Tibial nerve (tissue), 4 donors: ENCODE measurements around the gene CEP128. TPM values are rescaled to one million over a fixed set of nuclear protein-coding genes. Genes with fewer than 3 reads are reported as not detected.

Experiments used
- DNase-seq, 2 donors: peaks; one replicate each; pipeline ENCODE4 v3.0.0-alpha.2; 2019; ENCODE audit warnings: low spot score in 2 of 2
- H3K27ac ChIP-seq, 4 donors: fragments of 200-600 bp; sonication (generic) in 3 of 4; one replicate each; pipeline ENCODE4 v1.5.1; 2017 to 2019; ENCODE audit warnings: mild to moderate bottlenecking in 1 of 4
- H3K27me3 ChIP-seq, 2 donors: fragments of 200-600 bp; sonication (generic) in 1 of 2; one replicate each; pipeline versions ENCODE4 v1.5.1 to v1.6.0; 2017 to 2019
- H3K36me3 ChIP-seq, 3 donors: fragments of 200-600 bp; sonication (generic); one replicate each; pipeline ENCODE4 v1.5.1; 2018 to 2019
- H3K4me1 ChIP-seq, 4 donors: fragments of 200-600 bp; sonication (generic) in 3 of 4; one replicate each; pipeline ENCODE4 v1.5.1; 2017 to 2019
- H3K4me3 ChIP-seq, 4 donors: fragments of 200-600 bp; sonication (generic) in 3 of 4; one replicate each; pipeline ENCODE4 v1.5.1; 2017 to 2019; ENCODE audit warnings: mild to moderate bottlenecking in 1 of 4, moderate library complexity in 1 of 4
- H3K9me3 ChIP-seq, 4 donors: fragments of 200-600 bp; sonication (generic) in 3 of 4; one replicate each; pipeline ENCODE4 v1.5.1; 2017 to 2019
- CTCF ChIP-seq, 5 experiments: fragments of 200-600 bp in 3 of 5; fragments of 450-650 bp in 2 of 5; sonication (generic) in 3 of 5; IDR thresholded peaks; one replicate each; pipeline ENCODE4 v1.5.1; 2016 to 2019; ENCODE audit warnings: antibody characterized with exemption in 5 of 5, mild to moderate bottlenecking in 3 of 5, moderate library complexity in 2 of 5
- EP300 ChIP-seq, 2 donors: sonication (generic); formaldehyde crosslinking; IDR thresholded peaks; one replicate each; pipeline ENCODE4 v1.6.1; 2017; ENCODE audit warnings: antibody characterized with exemption in 2 of 2, mild to moderate bottlenecking in 1 of 2
- POLR2A ChIP-seq, 2 donors: fragments of 450-650 bp; IDR thresholded peaks; one replicate each; pipeline ENCODE4 v1.6.1; 2017; ENCODE audit warnings: antibody characterized with exemption in 2 of 2, mild to moderate bottlenecking in 2 of 2, moderate library complexity in 2 of 2
- WGBS, 2 donors: methylation state at CpG; one replicate each; pipeline ENCODE4 v1.1.5; 2018; 5-methylcytosine and 5-hydroxymethylcytosine counted together
- total RNA-seq, 4 donors: library from RNA; depleted of rRNA; stranded (reverse); fragments of >200 nt; gene quantifications; one replicate each; pipeline ENCODE4 v1.1.0, GENCODE V29; 2016

The CEP128 gene
- total RNA-seq, 4 donors from 2014 or later, result 7.3 to 13.9 (median 12.5) TPM

DNA sequence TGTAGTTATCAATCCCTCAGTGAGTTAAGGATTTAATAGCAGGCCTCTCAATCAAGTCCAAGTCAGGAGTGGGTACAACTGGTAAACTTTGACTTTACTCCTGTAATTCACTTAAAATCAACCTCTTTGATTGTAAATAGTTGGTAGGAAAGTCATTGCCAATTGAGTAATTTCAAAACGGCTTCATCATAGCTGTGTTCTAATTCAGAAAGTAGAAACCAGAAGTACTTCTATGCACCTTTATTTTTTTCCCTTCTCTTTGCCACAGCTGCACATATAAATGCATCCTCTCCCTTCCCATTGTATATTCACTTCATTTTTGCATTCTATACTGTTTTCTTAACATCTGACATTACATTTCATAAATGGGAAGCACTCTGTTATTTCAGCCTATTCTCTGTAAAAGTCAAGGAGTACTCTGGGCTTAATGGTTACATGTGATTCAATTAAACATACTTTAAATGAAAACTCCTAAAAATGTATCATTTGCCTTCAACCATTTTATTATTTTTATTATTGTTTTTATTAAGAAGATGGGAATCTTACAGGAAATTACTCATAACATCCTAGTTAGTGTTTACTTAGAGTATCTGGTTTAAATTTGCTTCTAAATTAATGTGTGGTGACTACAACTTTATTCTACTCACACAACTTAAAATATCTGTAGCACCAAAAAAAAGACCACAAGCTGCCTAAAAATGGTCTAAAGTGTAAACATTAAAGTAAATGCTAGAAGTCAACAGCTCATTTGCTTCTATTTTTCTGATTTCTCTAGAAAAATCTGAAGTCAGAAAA, 171.2 kb downstream of the CEP128 start:
- TF ChIP-seq POLR2A (IDR thresholded peaks at IDR 0.05), result no peak
- no peak for TF ChIP-seq CTCF (IDR thresholded peaks at IDR 0.05)
- no peak for TF ChIP-seq EP300 (IDR thresholded peaks at IDR 0.05)
- H3K4me3 ChIP-seq, result no peak overlapping the region
- DNase-seq, result no peak
- WGBS, 2 donors, result 76 to 89% methylated on average over 1 of the region's 1 CpG
- H3K4me1 ChIP-seq, result no peaks in the 10 kb centered on the region
- H3K27ac ChIP-seq, result no peak overlapping the region
- peaks cover 0 to 10% (median 0%) of the 10 kb centered on the region in 4 donors for H3K9me3 ChIP-seq
- peaks cover 0 to 8% (median 0%) of the 10 kb centered on the region in 3 donors for H3K36me3 ChIP-seq
- H3K27me3 ChIP-seq, result no peaks in the 10 kb centered on the region

- WGBS, 2 donors, result 63 to 64% methylated on average over 3 of the region's 3 CpGs
- Histone ChIP-seq H3K4me1 (no peaks in the 10 kb centered on the region), H3K36me3 (peaks cover 0 to 8% (median 0%) of the 10 kb centered on the region in 3 donors), H3K27me3 (no peaks in the 10 kb centered on the region), H3K9me3 (peaks cover 0 to 10% (median 0%) of the 10 kb centered on the region in 4 donors), H3K27ac (no peak overlapping the region), H3K4me3 (no peak overlapping the region)
- TF ChIP-seq POLR2A (IDR thresholded peaks at IDR 0.05), result no peak
- no peak for TF ChIP-seq EP300 (IDR thresholded peaks at IDR 0.05)
- no peak for TF ChIP-seq CTCF (IDR thresholded peaks at IDR 0.05)
- no peak for DNase-seq
These were observed 172.9 kb downstream of the CEP128 start for GRCh38 chr14:80768646-80769045.

GRCh38 chr14:80764921-80765507, 176.5 kb downstream of the CEP128 start:
- H3K9me3 ChIP-seq, result peaks cover 0 to 7% (median 0%) of the 10 kb centered on the region in 4 donors
- H3K36me3 ChIP-seq, result peaks cover 0 to 19% (median 0%) of the 10 kb centered on the region in 3 donors
- no peak for DNase-seq
- H3K27me3 ChIP-seq, result no peaks in the 10 kb centered on the region
- TF ChIP-seq POLR2A (IDR thresholded peaks at IDR 0.05), result no peak
- H3K4me3 ChIP-seq, result no peak overlapping the region
- no peaks in the 10 kb centered on the region for H3K4me1 ChIP-seq
- no peak overlapping the region for H3K27ac ChIP-seq
- 95 to 97% methylated on average over 6 of the region's 6 CpGs for WGBS, 2 donors

GRCh38 chr14:80764496-80764895, 177.0 kb downstream of the CEP128 start:
- Histone ChIP-seq H3K36me3 (peaks cover 0 to 19% (median 0%) of the 10 kb centered on the region in 3 donors), H3K4me3 (no peak overlapping the region), H3K27ac (no peak overlapping the region), H3K27me3 (no peaks in the 10 kb centered on the region), H3K4me1 (no peaks in the 10 kb centered on the region), H3K9me3 (peaks cover 0 to 7% (median 0%) of the 10 kb centered on the region in 4 donors)
- TF ChIP-seq CTCF (IDR thresholded peaks at IDR 0.05) (no peak), POLR2A (IDR thresholded peaks at IDR 0.05) (no peak), EP300 (IDR thresholded peaks at IDR 0.05) (no peak)
- no peak for DNase-seq
- 100% methylated on average over 1 of the region's 1 CpG for WGBS, 2 donors

DNA sequence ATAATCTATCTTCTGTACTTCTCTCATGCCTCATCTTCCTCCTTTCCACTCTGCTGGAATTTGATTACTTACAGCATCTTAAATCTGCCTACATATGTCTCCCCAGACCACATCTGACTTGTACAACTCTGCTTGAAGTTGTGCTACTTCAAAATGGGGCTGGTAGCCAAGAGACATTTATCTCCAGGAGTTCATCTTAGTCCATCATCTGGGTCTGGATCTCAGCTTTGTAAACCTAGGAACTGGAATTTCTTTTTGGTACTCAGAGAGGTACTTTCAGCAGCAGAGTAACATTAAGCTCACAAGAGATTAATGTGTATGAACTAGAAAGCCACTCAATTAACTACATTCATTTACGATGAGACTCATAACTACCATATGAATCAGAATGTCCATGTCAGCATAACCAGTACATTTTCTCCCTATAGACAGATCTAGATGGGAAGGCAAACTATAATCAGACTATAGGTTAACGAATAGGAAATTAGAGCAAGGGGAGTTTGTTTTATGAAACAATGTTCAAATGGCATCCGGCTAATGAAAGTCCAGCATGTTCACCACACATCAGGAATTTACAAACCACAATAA, 178.8 kb downstream of the CEP128 start:
- Histone ChIP-seq H3K9me3 (peaks cover 0 to 7% (median 0%) of the 10 kb centered on the region in 4 donors), H3K36me3 (peaks cover 0 to 19% (median 0%) of the 10 kb centered on the region in 3 donors), H3K27me3 (no peaks in the 10 kb centered on the region), H3K4me1 (no peaks in the 10 kb centered on the region), H3K27ac (no peak overlapping the region), H3K4me3 (no peak overlapping the region)
- 94 to 96% methylated on average over 3 of the region's 3 CpGs for WGBS, 2 donors
- DNase-seq, result no peak
- TF ChIP-seq POLR2A (IDR thresholded peaks at IDR 0.05) (no peak), EP300 (IDR thresholded peaks at IDR 0.05) (no peak), CTCF (IDR thresholded peaks at IDR 0.05) (no peak)
